Vagina (tissue), 2 donors: Measurements from ENCODE around the gene ANKLE1. TPM values are rescaled to one million over a fixed set of nuclear protein-coding genes. Genes with fewer than 3 reads are reported as not detected.

Source experiments
- DNase-seq, 2 donors: peaks; one replicate each; pipeline ENCODE4 v3.0.0-alpha.2; 2017; ENCODE audit errors: extremely low spot score in 2 of 2
- H3K27ac ChIP-seq: fragments of 200-600 bp; sonication (generic); one replicate; pipeline ENCODE4 v1.5.1; 2019
- H3K27me3 ChIP-seq: fragments of 200-600 bp; sonication (generic); one replicate; pipeline ENCODE4 v1.5.1; 2019
- H3K36me3 ChIP-seq, 2 donors: fragments of 200-600 bp; sonication (generic); one replicate each; pipeline ENCODE4 v1.5.1; 2017 to 2019
- H3K4me1 ChIP-seq: fragments of 200-600 bp; sonication (generic); one replicate; pipeline ENCODE4 v1.5.1; 2019
- H3K4me3 ChIP-seq, 2 donors: fragments of 200-600 bp; sonication (generic); 1 replicate in 1 of 2; 2 replicates in 1 of 2; pipeline ENCODE4 v1.5.1; 2016 to 2019
- H3K9me3 ChIP-seq: fragments of 200-600 bp; sonication (generic); one replicate; pipeline ENCODE4 v1.5.1; 2019
- CTCF ChIP-seq, 3 experiments: fragments of 450-650 bp in 2 of 3; fragments of 200-600 bp in 1 of 3; sonication (generic) in 1 of 3; IDR thresholded peaks; one replicate each; pipeline ENCODE4 v1.5.1; 2017 to 2019; ENCODE audit warnings: antibody characterized with exemption in 3 of 3, mild to moderate bottlenecking in 2 of 3, moderate library complexity in 2 of 3
- POLR2A ChIP-seq, 2 donors: fragments of 450-650 bp; IDR thresholded peaks; one replicate each; pipeline ENCODE4 v1.6.1; 2017; ENCODE audit warnings: antibody characterized with exemption in 2 of 2, mild to moderate bottlenecking in 2 of 2, moderate library complexity in 2 of 2
- POLR2AphosphoS5 ChIP-seq, 2 donors: sonication (generic); formaldehyde crosslinking; IDR thresholded peaks; one replicate each; pipeline ENCODE4 v1.9.0; 2017; ENCODE audit warnings: antibody characterized with exemption in 2 of 2, mild to moderate bottlenecking in 2 of 2, low read depth in 1 of 2; ENCODE audit not compliant: insufficient read depth in 1 of 2
- intact Hi-C: fragments of 100-400 bp; cut with DNase I; formaldehyde crosslinking; loops from one replicate; pipeline ENCODE4 v1.15.1; 2023
- total RNA-seq: library from RNA; depleted of rRNA; stranded (reverse); fragments of >200 nt; gene quantifications from one replicate; pipeline ENCODE4 v1.2.3, GENCODE V29; 2016

Gene ANKLE1
- total RNA-seq, 1 donor from 2014 or later = 2.9 TPM

- H3K4me1 ChIP-seq = peaks cover 14% of the 10 kb centered on the region
- no peak for DNase-seq
- TF ChIP-seq POLR2A (IDR thresholded peaks at IDR 0.05) (no peak), POLR2AphosphoS5 (IDR thresholded peaks at IDR 0.05; ENCODE audit: insufficient read depth in 1 of 2, low read depth in 1 of 2) (no peak), CTCF (IDR thresholded peaks at IDR 0.05) (no peak)
- intact Hi-C loops = no loop called here
- no peak overlapping the region for H3K27ac ChIP-seq
- no peak overlapping the region for H3K4me3 ChIP-seq
- no peaks in the 10 kb centered on the region for H3K9me3 ChIP-seq
- H3K36me3 ChIP-seq = peaks cover 0 to 37% of the 10 kb centered on the region in 2 donors
- H3K27me3 ChIP-seq = no peaks in the 10 kb centered on the region
Measured at GRCh38 chr19:17319473-17320238, 38.0 kb downstream of the ANKLE1 start.

- no peak for TF ChIP-seq POLR2AphosphoS5 (IDR thresholded peaks at IDR 0.05; ENCODE audit: insufficient read depth in 1 of 2, low read depth in 1 of 2)
- TF ChIP-seq POLR2A (IDR thresholded peaks at IDR 0.05) = no peak
- no peak for TF ChIP-seq CTCF (IDR thresholded peaks at IDR 0.05)
- H3K4me3 ChIP-seq = no peak overlapping the region
- no peaks in the 10 kb centered on the region for H3K27me3 ChIP-seq
- H3K9me3 ChIP-seq = no peaks in the 10 kb centered on the region
- DNase-seq = no peak
- intact Hi-C loops = no loop called here
- H3K27ac ChIP-seq = no peak overlapping the region
- H3K4me1 ChIP-seq = peaks cover 14% of the 10 kb centered on the region
- H3K36me3 ChIP-seq = peaks cover 0 to 33% of the 10 kb centered on the region in 2 donors
Measured at GRCh38 chr19:17320435-17320834, 38.7 kb downstream of the ANKLE1 start.

- peaks cover 0 to 21% of the 10 kb centered on the region in 2 donors for H3K36me3 ChIP-seq
- TF ChIP-seq CTCF (IDR thresholded peaks at IDR 0.05) (no peak), POLR2A (IDR thresholded peaks at IDR 0.05) (no peak), POLR2AphosphoS5 (IDR thresholded peaks at IDR 0.05; ENCODE audit: insufficient read depth in 1 of 2, low read depth in 1 of 2) (no peak)
- peaks cover 18% of the 10 kb centered on the region for H3K4me1 ChIP-seq
- DNase-seq = no peak
- H3K4me3 ChIP-seq = no peak overlapping the region
- no peak overlapping the region for H3K27ac ChIP-seq
- no peaks in the 10 kb centered on the region for H3K9me3 ChIP-seq
- intact Hi-C loops = no loop called here
- H3K27me3 ChIP-seq = no peaks in the 10 kb centered on the region
Measured at GRCh38 chr19:17321655-17322489, 40.2 kb downstream of the ANKLE1 start.

GRCh38 chr19:17322854-17323253 lies 41.2 kb downstream of the ANKLE1 start:
- TF ChIP-seq POLR2AphosphoS5 (IDR thresholded peaks at IDR 0.05; ENCODE audit: insufficient read depth in 1 of 2, low read depth in 1 of 2) (no peak), CTCF (IDR thresholded peaks at IDR 0.05) (no peak), POLR2A (IDR thresholded peaks at IDR 0.05) (no peak)
- Histone ChIP-seq H3K4me3 (no peak overlapping the region), H3K9me3 (no peaks in the 10 kb centered on the region), H3K27me3 (no peaks in the 10 kb centered on the region), H3K27ac (no peak overlapping the region), H3K4me1 (peaks cover 15% of the 10 kb centered on the region), H3K36me3 (peaks cover 0 to 18% of the 10 kb centered on the region in 2 donors)
- no peak for DNase-seq
- intact Hi-C loops = no loop called here
